IgD-negative memory B cell (primary cell): Measurements from ENCODE around the gene REG1A. TPM values are rescaled to one million over a fixed set of nuclear protein-coding genes. Genes with fewer than 3 reads are reported as not detected.

Source experiments
- H3K27ac Mint-ChIP-seq, 3 donors: one replicate each; pipeline ENCODE4 v1.8.0; 2020 to 2022; ENCODE audit warnings: mild to moderate bottlenecking in 3 of 3, mixed read lengths in 3 of 3, moderate library complexity in 1 of 3
- H3K27me3 Mint-ChIP-seq: one replicate; pipeline ENCODE4 v1.8.0; 2021; ENCODE audit warnings: mixed read lengths
- H3K36me3 Mint-ChIP-seq: one replicate; pipeline ENCODE4 v1.8.0; 2020; ENCODE audit warnings: mild to moderate bottlenecking, mixed read lengths
- H3K4me1 Mint-ChIP-seq, 3 donors: one replicate each; pipeline ENCODE4 v1.8.0; 2020 to 2022; ENCODE audit warnings: mixed read lengths in 3 of 3, mild to moderate bottlenecking in 1 of 3
- H3K4me3 Mint-ChIP-seq, 4 donors: one replicate each; pipeline ENCODE4 v1.8.0; 2020 to 2022; ENCODE audit warnings: mild to moderate bottlenecking in 4 of 4, mixed read lengths in 4 of 4, moderate library complexity in 3 of 4
- H3K9me3 Mint-ChIP-seq, 3 donors: one replicate each; pipeline ENCODE4 v1.8.0; 2020 to 2021; ENCODE audit warnings: mixed read lengths in 3 of 3, mild to moderate bottlenecking in 1 of 3
- polyA plus RNA-seq: library from polyadenylated mRNA; unstranded; fragments of 300-500 nt; fragmentation: Illumina TruSeq; gene quantifications from one replicate; pipeline ENCODE4 v1.2.3, GENCODE V29; 2021

The REG1A gene
- polyA plus RNA-seq, 1 donor from 2014 or later: not detected

- Mint-ChIP-seq H3K27me3 (no peaks in the 10 kb centered on the region), H3K36me3 (no peaks in the 10 kb centered on the region), H3K4me1 (no peaks in the 10 kb centered on the region), H3K27ac (peak within 1 kb of the TSS in 1 of 3 donors; percentile 24), H3K9me3 (peaks cover 6 to 14% (median 7%) of the 10 kb centered on the region in 3 donors), H3K4me3 (no peak within 1 kb of the TSS)
Measured at GRCh38 chr2:79159653-79160052, 39.4 kb downstream of the REG1A start, which contains the start of gene REG3A. Gene REG3A, minus strand, starts transcription at chr2:79159753. Its CDS starts 348 bp downstream, at chr2:79159405.

GRCh38 chr2:79162132-79162531, 41.8 kb downstream of the REG1A start:
- H3K27me3 Mint-ChIP-seq: no peaks in the 10 kb centered on the region
- peaks cover 6 to 7% (median 6%) of the 10 kb centered on the region in 3 donors for H3K9me3 Mint-ChIP-seq
- no peaks in the 10 kb centered on the region for H3K4me1 Mint-ChIP-seq
- no peaks in the 10 kb centered on the region for H3K36me3 Mint-ChIP-seq
- H3K4me3 Mint-ChIP-seq: no peak overlapping the region
- no peak overlapping the region for H3K27ac Mint-ChIP-seq

- no peaks in the 10 kb centered on the region for H3K4me1 Mint-ChIP-seq
- H3K4me3 Mint-ChIP-seq: no peak overlapping the region
- H3K27me3 Mint-ChIP-seq: no peaks in the 10 kb centered on the region
- no peak overlapping the region for H3K27ac Mint-ChIP-seq
- H3K9me3 Mint-ChIP-seq: peaks cover 5 to 6% (median 6%) of the 10 kb centered on the region in 3 donors
- H3K36me3 Mint-ChIP-seq: no peaks in the 10 kb centered on the region
Measured at GRCh38 chr2:79162801-79163200, 42.5 kb downstream of the REG1A start.

- H3K27ac Mint-ChIP-seq: no peak overlapping the region
Measured at GRCh38 chr2:79171348-79171958, 51.2 kb downstream of the REG1A start.

More at GRCh38 chr2:79171348-79171958, 51.2 kb downstream of the REG1A start:
- Mint-ChIP-seq H3K36me3 (no peaks in the 10 kb centered on the region), H3K4me1 (no peaks in the 10 kb centered on the region), H3K4me3 (no peak overlapping the region), H3K27me3 (no peaks in the 10 kb centered on the region), H3K9me3 (peaks cover 0 to 18% (median 5%) of the 10 kb centered on the region in 3 donors)

Other genes starting within 250 kb of the REG1A start
- gene REG3G, start 94.8 kb upstream of the REG1A start, polyA plus RNA-seq: not detected
- not detected for gene REG1B, start 32.5 kb upstream of the REG1A start, polyA plus RNA-seq
- gene REG3A, start 39.3 kb downstream of the REG1A start, polyA plus RNA-seq: not detected